OCI-LY7 (cell line): ENCODE results near the gene MYO7A.

Source experiments
- EZH2phosphoT487 ChIP-seq: fragments of 200-600 bp; sonication (generic); IDR thresholded peaks from 2 replicates; pipeline ENCODE4 v1.6.1; 2018; ENCODE audit warnings: low read depth, borderline replicate concordance, mild to moderate bottlenecking, mixed run types, antibody characterized with exemption, low read length, moderate library complexity, mixed read lengths
- TF ChIP-seq, protein P1 (sequence below): fragments of 200-600 bp; sonication (generic); conservative IDR thresholded peaks from 2 replicates; pipeline ENCODE4 v1.5.1; 2014; ENCODE audit warnings: mild to moderate bottlenecking, antibody characterized with exemption, low read length, moderate library complexity, mixed read lengths

DNA sequence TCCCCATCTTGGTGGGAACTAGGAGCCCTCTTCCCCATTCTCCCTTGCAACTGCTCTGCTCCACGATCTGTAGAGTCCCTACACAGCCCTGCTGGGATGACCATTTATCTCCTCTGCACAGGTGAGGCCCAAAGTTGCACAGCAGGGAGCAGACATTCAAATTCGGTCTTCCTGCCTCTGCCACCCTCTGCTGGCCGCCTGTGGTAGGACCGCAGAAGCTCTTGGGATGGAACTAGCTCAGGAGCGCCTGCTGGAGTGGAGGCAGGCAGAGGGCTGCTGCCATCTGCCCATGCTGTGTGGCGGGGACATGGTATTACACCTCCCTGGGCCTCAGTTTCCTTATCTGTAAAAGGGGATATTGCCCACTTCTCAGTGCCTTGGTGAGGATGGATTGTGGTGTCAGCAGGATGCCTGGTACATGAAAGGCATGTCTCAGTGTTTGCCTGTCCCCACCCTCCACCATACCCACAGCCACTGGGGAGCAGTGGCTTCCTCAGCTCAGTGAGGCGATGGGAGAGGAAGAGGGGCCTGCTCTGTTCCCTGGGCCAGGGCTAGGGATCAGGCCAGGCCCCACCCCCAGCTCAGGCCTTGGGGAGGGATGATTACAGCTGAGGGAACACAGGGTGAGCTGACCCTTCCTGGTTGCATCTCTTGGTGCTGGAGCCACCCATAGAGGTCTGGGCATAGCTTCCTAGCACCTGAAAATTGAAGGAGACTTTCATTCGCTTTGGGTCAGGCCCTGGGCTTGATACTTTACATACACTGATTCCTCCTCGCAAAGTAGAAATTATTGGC, 36.7 kb upstream of the MYO7A start:
- TF ChIP-seq, protein P1, sequence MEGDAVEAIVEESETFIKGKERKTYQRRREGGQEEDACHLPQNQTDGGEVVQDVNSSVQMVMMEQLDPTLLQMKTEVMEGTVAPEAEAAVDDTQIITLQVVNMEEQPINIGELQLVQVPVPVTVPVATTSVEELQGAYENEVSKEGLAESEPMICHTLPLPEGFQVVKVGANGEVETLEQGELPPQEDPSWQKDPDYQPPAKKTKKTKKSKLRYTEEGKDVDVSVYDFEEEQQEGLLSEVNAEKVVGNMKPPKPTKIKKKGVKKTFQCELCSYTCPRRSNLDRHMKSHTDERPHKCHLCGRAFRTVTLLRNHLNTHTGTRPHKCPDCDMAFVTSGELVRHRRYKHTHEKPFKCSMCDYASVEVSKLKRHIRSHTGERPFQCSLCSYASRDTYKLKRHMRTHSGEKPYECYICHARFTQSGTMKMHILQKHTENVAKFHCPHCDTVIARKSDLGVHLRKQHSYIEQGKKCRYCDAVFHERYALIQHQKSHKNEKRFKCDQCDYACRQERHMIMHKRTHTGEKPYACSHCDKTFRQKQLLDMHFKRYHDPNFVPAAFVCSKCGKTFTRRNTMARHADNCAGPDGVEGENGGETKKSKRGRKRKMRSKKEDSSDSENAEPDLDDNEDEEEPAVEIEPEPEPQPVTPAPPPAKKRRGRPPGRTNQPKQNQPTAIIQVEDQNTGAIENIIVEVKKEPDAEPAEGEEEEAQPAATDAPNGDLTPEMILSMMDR = peak; percentile 91
- TF ChIP-seq EZH2phosphoT487 = no peak
